Measurements from ENCODE around the gene BCL2L11.

GRCh38 chr2:111199840-111200239 is 79.1 kb downstream of the BCL2L11 start:
- TF ChIP-seq CTCF (IDR thresholded peaks at IDR 0.05; ENCODE audit: insufficient read depth, low read depth, low read length) (no peak), EZH2 (IDR thresholded peaks at IDR 0.05; ENCODE audit: insufficient read depth, low read length) (no peak)

Measured in astrocyte (in vitro differentiated cells and primary cell).